ENCODE data around the gene AGT.

Gene AGT

DNA sequence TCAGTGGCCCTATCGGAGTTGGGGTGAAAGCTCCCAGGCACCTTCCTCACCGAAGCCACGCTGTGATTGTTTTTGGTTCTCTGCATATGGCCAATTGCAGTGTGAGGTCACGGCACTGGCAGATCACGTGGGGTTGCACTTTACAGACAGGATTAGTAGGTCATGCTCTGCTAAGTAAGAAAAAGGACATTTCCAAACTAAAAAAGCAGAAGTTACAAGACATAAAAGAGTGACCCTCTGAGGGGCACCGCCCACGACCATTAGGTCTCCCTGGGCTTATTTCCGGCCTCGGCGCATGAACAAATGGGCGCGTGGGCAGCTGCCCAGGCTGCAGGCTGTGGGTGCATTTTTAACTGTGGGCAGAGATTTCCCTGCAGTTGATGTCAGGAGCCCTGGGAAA lies 35.2 kb upstream of the AGT start:
- no peaks in the 10 kb centered on the region for H3K9me3 Mint-ChIP-seq
- H3K36me3 Mint-ChIP-seq (ENCODE audit: low read depth), result no peaks in the 10 kb centered on the region
- H3K4me1 Mint-ChIP-seq (ENCODE audit: low read depth), result no peaks in the 10 kb centered on the region
- H3K27me3 Mint-ChIP-seq, result no peaks in the 10 kb centered on the region
- no peak overlapping the region for H3K27ac Mint-ChIP-seq
- no peak overlapping the region for H3K4me3 Mint-ChIP-seq

GRCh38 chr1:230747890-230748800 lies 34.2 kb upstream of the AGT start:
- no peaks in the 10 kb centered on the region for H3K4me1 Mint-ChIP-seq (ENCODE audit: low read depth)
- H3K4me3 Mint-ChIP-seq, result no peak overlapping the region
- H3K27me3 Mint-ChIP-seq, result no peaks in the 10 kb centered on the region
- no peaks in the 10 kb centered on the region for H3K9me3 Mint-ChIP-seq
- H3K27ac Mint-ChIP-seq, result no peak overlapping the region
- H3K36me3 Mint-ChIP-seq (ENCODE audit: low read depth), result no peaks in the 10 kb centered on the region

GRCh38 chr1:230747127-230747730 lies 33.3 kb upstream of the AGT start, which contains the start of gene CAPN9:
Gene CAPN9 (plus strand): TSS chr1:230747388. CDS start chr1:230747497, 109 bp downstream.
- Mint-ChIP-seq H3K4me3 (no peak within 1 kb of the TSS), H3K27ac (no peak within 1 kb of the TSS), H3K4me1 (ENCODE audit: low read depth) (no peaks in the 10 kb centered on the region), H3K36me3 (ENCODE audit: low read depth) (no peaks in the 10 kb centered on the region), H3K27me3 (no peaks in the 10 kb centered on the region), H3K9me3 (no peaks in the 10 kb centered on the region)

- H3K27ac Mint-ChIP-seq, result no peak overlapping the region
- no peaks in the 10 kb centered on the region for H3K36me3 Mint-ChIP-seq (ENCODE audit: low read depth)
- H3K4me1 Mint-ChIP-seq (ENCODE audit: low read depth), result no peaks in the 10 kb centered on the region
- H3K4me3 Mint-ChIP-seq, result no peak overlapping the region
- H3K9me3 Mint-ChIP-seq, result no peaks in the 10 kb centered on the region
- no peaks in the 10 kb centered on the region for H3K27me3 Mint-ChIP-seq
These were observed 32.7 kb upstream of the AGT start for GRCh38 chr1:230746617-230747016.

DNA sequence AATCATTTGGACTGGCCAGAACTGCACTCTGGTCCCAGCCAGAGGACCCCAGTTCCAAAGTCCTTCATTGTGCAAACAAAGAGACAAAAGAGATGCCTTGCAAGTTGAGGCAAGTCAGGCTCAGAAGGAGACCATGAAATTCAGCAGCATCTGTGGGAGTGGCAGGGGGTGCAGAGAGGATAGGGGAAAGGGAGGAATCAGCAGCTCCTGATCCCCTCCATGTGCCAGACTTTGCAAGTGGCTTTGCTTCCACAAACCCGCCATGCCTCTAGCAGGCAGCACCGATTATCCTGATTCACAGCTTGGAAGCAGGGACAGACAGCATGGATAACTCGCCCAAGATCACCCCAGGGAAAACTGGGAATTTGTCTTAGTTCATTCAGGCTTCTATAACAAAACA lies 31.1 kb upstream of the AGT start:
- no peaks in the 10 kb centered on the region for H3K9me3 Mint-ChIP-seq
- no peaks in the 10 kb centered on the region for H3K36me3 Mint-ChIP-seq (ENCODE audit: low read depth)
- H3K4me3 Mint-ChIP-seq, result no peak overlapping the region
- no peaks in the 10 kb centered on the region for H3K4me1 Mint-ChIP-seq (ENCODE audit: low read depth)
- peaks cover 6% of the 10 kb centered on the region for H3K27me3 Mint-ChIP-seq
- H3K27ac Mint-ChIP-seq, result no peak overlapping the region

- Mint-ChIP-seq H3K27me3 (peaks cover 11% of the 10 kb centered on the region), H3K4me3 (no peak overlapping the region), H3K9me3 (no peaks in the 10 kb centered on the region), H3K4me1 (ENCODE audit: low read depth) (no peaks in the 10 kb centered on the region), H3K36me3 (ENCODE audit: low read depth) (no peaks in the 10 kb centered on the region), H3K27ac (no peak overlapping the region)
These were observed 30.5 kb upstream of the AGT start for GRCh38 chr1:230744382-230744781.

- Mint-ChIP-seq H3K27me3 (peaks cover 12% of the 10 kb centered on the region), H3K9me3 (no peaks in the 10 kb centered on the region), H3K36me3 (ENCODE audit: low read depth) (no peaks in the 10 kb centered on the region), H3K4me3 (no peak overlapping the region), H3K4me1 (ENCODE audit: low read depth) (no peaks in the 10 kb centered on the region), H3K27ac (no peak overlapping the region)
These were observed 30.0 kb upstream of the AGT start for GRCh38 chr1:230743899-230744298.

DNA sequence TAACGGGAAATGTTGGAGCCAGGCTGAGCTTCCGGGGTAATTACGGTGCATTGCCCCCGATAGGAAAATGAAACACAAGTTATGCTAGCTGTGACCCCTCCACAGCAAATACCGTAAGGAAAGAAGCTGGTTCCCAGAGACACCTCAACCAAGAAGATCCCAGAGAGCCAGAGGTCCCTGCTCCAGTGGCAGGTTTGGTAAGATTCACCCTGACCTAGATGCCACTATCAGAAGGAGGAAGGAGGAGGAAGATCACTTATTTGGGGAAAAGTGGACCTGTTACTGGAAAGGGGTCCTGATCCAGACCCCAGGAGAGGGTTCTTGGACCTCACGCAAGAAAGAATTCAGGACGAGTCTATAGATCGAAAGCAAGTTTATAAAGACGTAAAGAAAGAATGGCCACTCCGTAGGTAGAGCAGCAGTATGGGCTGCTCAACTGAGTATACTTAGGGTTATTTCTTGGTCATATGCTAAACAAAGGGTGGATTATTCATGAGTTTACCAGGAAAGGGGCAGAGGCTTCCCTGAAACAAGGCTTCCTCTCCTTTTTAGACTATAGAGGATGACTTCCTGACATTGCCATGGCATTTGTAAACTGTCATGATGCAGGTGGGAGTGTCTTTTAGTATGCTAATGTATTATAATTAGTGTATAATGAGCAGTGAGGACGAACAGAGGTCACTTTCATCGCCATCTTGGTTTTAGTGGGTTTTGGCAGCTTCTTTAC lies 25.8 kb upstream of the AGT start:
- Mint-ChIP-seq H3K4me3 (no peak overlapping the region), H3K27me3 (peaks cover 26% of the 10 kb centered on the region), H3K9me3 (peaks cover 3% of the 10 kb centered on the region), H3K27ac (no peak overlapping the region), H3K4me1 (ENCODE audit: low read depth) (no peaks in the 10 kb centered on the region), H3K36me3 (ENCODE audit: low read depth) (no peaks in the 10 kb centered on the region)

DNA sequence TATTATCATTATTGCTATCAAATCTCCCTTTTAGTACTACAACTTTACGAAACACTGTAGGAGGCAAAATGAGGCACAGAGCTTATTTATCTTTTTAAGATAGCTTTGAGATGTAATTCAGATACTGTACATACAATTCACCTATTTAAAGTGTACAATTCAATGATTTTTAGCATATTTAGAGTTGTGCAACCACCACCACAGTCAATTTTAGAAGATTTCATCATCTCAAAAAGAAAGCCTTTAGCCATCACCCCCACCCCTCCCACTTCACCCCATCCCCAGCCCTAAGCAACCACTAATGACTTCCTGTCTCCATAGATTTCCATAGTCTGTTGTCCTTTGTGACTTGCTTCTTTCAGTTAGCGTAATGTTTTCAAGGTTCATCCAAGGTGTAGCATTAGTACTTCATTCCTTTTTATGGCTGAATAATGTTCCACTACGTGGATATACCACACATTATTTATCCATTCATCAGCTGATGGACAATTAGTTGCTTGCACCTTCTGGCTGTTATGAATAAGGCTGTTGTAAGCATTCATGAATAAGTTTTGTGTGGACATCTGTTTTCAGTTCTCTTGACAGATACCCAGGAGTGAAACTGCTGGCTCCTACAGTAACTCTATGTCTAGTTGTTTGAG lies 23.8 kb upstream of the AGT start:
- Mint-ChIP-seq H3K4me1 (ENCODE audit: low read depth) (no peaks in the 10 kb centered on the region), H3K36me3 (ENCODE audit: low read depth) (no peaks in the 10 kb centered on the region), H3K4me3 (no peak overlapping the region), H3K27ac (no peak overlapping the region), H3K27me3 (peaks cover 31% of the 10 kb centered on the region), H3K9me3 (peaks cover 3% of the 10 kb centered on the region)

- Mint-ChIP-seq H3K4me3 (no peak overlapping the region), H3K27me3 (peaks cover 25% of the 10 kb centered on the region), H3K27ac (no peak overlapping the region), H3K9me3 (peaks cover 3% of the 10 kb centered on the region), H3K36me3 (ENCODE audit: low read depth) (no peaks in the 10 kb centered on the region), H3K4me1 (ENCODE audit: low read depth) (no peaks in the 10 kb centered on the region)
These were observed 21.5 kb upstream of the AGT start for GRCh38 chr1:230735447-230735846.

DNA sequence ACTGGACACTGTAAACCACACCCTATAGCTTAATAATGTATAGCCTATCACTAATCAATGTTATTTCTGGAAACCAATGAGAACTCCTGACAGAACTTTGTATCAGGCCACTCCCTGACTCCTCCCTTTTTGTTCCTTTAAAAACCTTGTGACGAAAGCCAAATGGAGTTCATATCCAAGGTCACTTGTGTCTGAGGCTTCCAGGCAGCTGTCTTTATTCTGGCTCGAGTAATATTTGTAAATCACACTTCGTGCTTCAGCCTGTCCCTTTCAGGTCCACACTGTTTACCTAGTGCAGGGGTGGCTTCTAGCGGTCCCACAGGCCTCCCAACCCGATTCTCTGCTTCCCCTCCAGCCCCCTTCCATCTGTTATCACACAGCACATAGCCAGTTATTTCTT lies 17.1 kb upstream of the AGT start:
- no peaks in the 10 kb centered on the region for H3K36me3 Mint-ChIP-seq (ENCODE audit: low read depth)
- peaks cover 12% of the 10 kb centered on the region for H3K27me3 Mint-ChIP-seq
- no peaks in the 10 kb centered on the region for H3K9me3 Mint-ChIP-seq
- H3K27ac Mint-ChIP-seq, result no peak overlapping the region
- no peak overlapping the region for H3K4me3 Mint-ChIP-seq
- no peaks in the 10 kb centered on the region for H3K4me1 Mint-ChIP-seq (ENCODE audit: low read depth)

- Mint-ChIP-seq H3K27me3 (peaks cover 4% of the 10 kb centered on the region), H3K27ac (no peak overlapping the region), H3K36me3 (ENCODE audit: low read depth) (no peaks in the 10 kb centered on the region)
These were observed 14.9 kb upstream of the AGT start for GRCh38 chr1:230728710-230729392.

GRCh38 chr1:230725256-230726012 lies 11.5 kb upstream of the AGT start:
- H3K27ac Mint-ChIP-seq, result no peak overlapping the region
- H3K9me3 Mint-ChIP-seq, result no peaks in the 10 kb centered on the region
- H3K27me3 Mint-ChIP-seq, result peaks cover 11% of the 10 kb centered on the region
- H3K4me3 Mint-ChIP-seq, result no peak overlapping the region
- H3K4me1 Mint-ChIP-seq (ENCODE audit: low read depth), result no peaks in the 10 kb centered on the region
- H3K36me3 Mint-ChIP-seq (ENCODE audit: low read depth), result peaks cover 4% of the 10 kb centered on the region

More at GRCh38 chr1:230728710-230729392, 14.9 kb upstream of the AGT start:
- Mint-ChIP-seq H3K4me3 (no peak overlapping the region), H3K4me1 (ENCODE audit: low read depth) (no peaks in the 10 kb centered on the region), H3K9me3 (no peaks in the 10 kb centered on the region)

Measured in stimulated activated naive CD8-positive, alpha-beta T cell treated with anti-CD3 and anti-CD28 coated beads, Interleukin-15, Interleukin-2, amounts not matched to agents 100 ng/mL and 50 ng/mL, for 24 hours (primary cell).